SK-N-SH (cell line): ENCODE data around the gene PLXNA4. TPM values are rescaled to one million over a fixed set of nuclear protein-coding genes. Genes with fewer than 3 reads are reported as not detected.

Experiments used
- CTCF ChIA-PET: fragments of 300-600, 350-600 bp; formaldehyde crosslinking; extraction: SDS; loops from one replicate; lab custom pipeline; 2021; lab: Yijun Ruan, JAX
- POLR2A ChIA-PET: fragments of 350-600 bp; sonication (Branson Sonifier 250); formaldehyde crosslinking; extraction: SDS; loops from one replicate; lab custom pipeline; 2020; ENCODE audit warnings: antibody characterized with exemption, inconsistent platforms; lab: Yijun Ruan, JAX
- DNase-seq: peaks from one replicate; pipeline ENCODE4 v3.0.0; 2012
- H2AFZ ChIP-seq: fragments of 200-600 bp; sonication (generic); 2 replicates; pipeline ENCODE4 v1.8.1; 2016; ENCODE audit warnings: antibody characterized with exemption, mild to moderate bottlenecking, low read depth
- H3F3A ChIP-seq: fragments of 200-600 bp; sonication (generic); replicated peaks from 2 replicates; pipeline ENCODE3; 2016; ENCODE audit warnings: antibody characterized with exemption, mild to moderate bottlenecking; ENCODE audit not compliant: insufficient read depth
- H3K27ac ChIP-seq, 2 experiments: fragments of 200-500 bp in 1 of 2; fragments of 200-600 bp in 1 of 2; sonication (Bioruptor generic) in 1 of 2; sonication (generic), shearing (Covaris generic) in 1 of 2; 2 replicates each; pipeline versions ENCODE4 v1.5.1 to v1.6.1; 2014 to 2016; ENCODE audit warnings: low read depth in 2 of 2, inconsistent platforms in 1 of 2, low read length in 1 of 2, mild to moderate bottlenecking in 1 of 2, mixed read lengths in 1 of 2
- H3K27me3 ChIP-seq: fragments of 200-600 bp; sonication (generic), shearing (Covaris generic); 2 replicates; pipeline ENCODE4 v1.6.1; 2016; ENCODE audit warnings: mixed run types; ENCODE audit not compliant: insufficient read depth
- H3K36me3 ChIP-seq, 2 experiments: fragments of 200-500 bp in 1 of 2; fragments of 200-600 bp in 1 of 2; sonication (Bioruptor generic) in 1 of 2; sonication (generic) in 1 of 2; replicated peaks in 1 of 2; 2 replicates each; pipeline versions ENCODE3 to v1.5.1; 2014 to 2016; ENCODE audit warnings: low read length in 1 of 2, mild to moderate bottlenecking in 1 of 2; ENCODE audit not compliant: insufficient read depth in 2 of 2, control insufficient read depth in 1 of 2
- H3K4me1 ChIP-seq, 2 experiments: fragments of 200-500 bp in 1 of 2; fragments of 200-600 bp in 1 of 2; sonication (Bioruptor generic) in 1 of 2; sonication (generic), shearing (Covaris generic) in 1 of 2; 2 replicates each; pipeline versions ENCODE4 v1.5.1 to v1.6.1; 2014 to 2016; ENCODE audit warnings: low read depth in 1 of 2, low read length in 1 of 2, mixed run types in 1 of 2; ENCODE audit not compliant: insufficient read depth in 2 of 2, control insufficient read depth in 1 of 2
- H3K4me2 ChIP-seq: fragments of 200-600 bp; sonication (generic), shearing (Covaris generic); 2 replicates; pipeline ENCODE4 v1.6.1; 2017; ENCODE audit warnings: mixed run types
- H3K4me3 ChIP-seq, 2 experiments: fragments of 200-500 bp in 1 of 2; fragments of 200-600 bp in 1 of 2; sonication (Bioruptor generic) in 1 of 2; sonication (generic), shearing (Covaris generic) in 1 of 2; 2 replicates each; pipeline versions ENCODE4 v1.5.1 to v1.8.1; 2014 to 2016; ENCODE audit warnings: low read depth in 2 of 2, inconsistent platforms in 1 of 2, low read length in 1 of 2, mild to moderate bottlenecking in 1 of 2, mixed read lengths in 1 of 2, moderate library complexity in 1 of 2
- H3K79me2 ChIP-seq: fragments of 200-600 bp; sonication (generic); 2 replicates; pipeline ENCODE4 v1.8.1; 2017; ENCODE audit warnings: mild to moderate bottlenecking; ENCODE audit not compliant: insufficient read depth
- H3K9ac ChIP-seq: fragments of 200-600 bp; sonication (generic); 2 replicates; pipeline ENCODE4 v1.6.1; 2017; ENCODE audit warnings: mixed run types
- H3K9me2 ChIP-seq: fragments of 200-600 bp; sonication (generic); 2 replicates; pipeline ENCODE4 v1.6.1; 2017; ENCODE audit warnings: mixed run types
- H3K9me3 ChIP-seq: fragments of 200-600 bp; sonication (generic); 2 replicates; pipeline ENCODE4 v1.6.1; 2017; ENCODE audit warnings: mixed run types, mild to moderate bottlenecking, moderate library complexity
- H4K20me1 ChIP-seq: fragments of 200-600 bp; sonication (generic); 2 replicates; pipeline ENCODE4 v1.6.1; 2017; ENCODE audit warnings: mild to moderate bottlenecking, mixed run types; ENCODE audit not compliant: insufficient read depth
- ELF1 ChIP-seq: IDR thresholded peaks from 2 replicates; pipeline ENCODE4 v1.4.0; 2012
- EP300 ChIP-seq, 2 experiments: IDR thresholded peaks; 2 replicates each; pipeline versions ENCODE4 v1.4.0 to v1.6.1; 2012; ENCODE audit warnings: borderline replicate concordance in 1 of 2, low read depth in 1 of 2, low read length in 1 of 2
- FOSL2 ChIP-seq: IDR thresholded peaks from 2 replicates; pipeline ENCODE4 v1.4.0; 2012; ENCODE audit warnings: low read depth, mild to moderate bottlenecking, moderate library complexity, borderline replicate concordance
- FOXJ3 ChIP-seq: sonication (generic); formaldehyde crosslinking; IDR thresholded peaks from 2 replicates; pipeline ENCODE4 v1.5.1; 2020; ENCODE audit warnings: mild to moderate bottlenecking, missing genetic modification reagents
- GABPA ChIP-seq: IDR thresholded peaks from 2 replicates; pipeline ENCODE4 v1.4.0; 2012; ENCODE audit warnings: low read depth, mild to moderate bottlenecking
- GATA2 ChIP-seq: sonication (generic); formaldehyde crosslinking; IDR thresholded peaks from 2 replicates; pipeline ENCODE4 v1.5.0; 2020; ENCODE audit warnings: mild to moderate bottlenecking, missing genetic modification reagents
- MEF2A ChIP-seq: IDR thresholded peaks from 2 replicates; pipeline ENCODE4 v1.4.0; 2012; ENCODE audit warnings: low read depth, borderline replicate concordance
- MXI1 ChIP-seq: IDR thresholded peaks from 2 replicates; pipeline ENCODE4 v1.6.1; 2012; ENCODE audit warnings: mild to moderate bottlenecking, low read depth, low read length, improper control_type of control experiment
- NRF1 ChIP-seq: IDR thresholded peaks from 2 replicates; pipeline ENCODE4 v1.6.1; 2012; ENCODE audit warnings: low read depth, mild to moderate bottlenecking, low read length
- RAD21 ChIP-seq: IDR thresholded peaks from 2 replicates; pipeline ENCODE4 v1.6.1; 2012; ENCODE audit warnings: mild to moderate bottlenecking, low read length
- RXRA ChIP-seq: IDR thresholded peaks from 2 replicates; pipeline ENCODE4 v1.4.0; 2012; ENCODE audit warnings: low read depth, mild to moderate bottlenecking, borderline replicate concordance
- SIN3A ChIP-seq: IDR thresholded peaks from 2 replicates; pipeline ENCODE4 v1.6.1; 2012; ENCODE audit warnings: low read depth, mild to moderate bottlenecking, low read length, moderate library complexity, borderline replicate concordance
- SMC3 ChIP-seq: IDR thresholded peaks from 2 replicates; pipeline ENCODE4 v1.6.1; 2012; ENCODE audit warnings: low read depth, low read length, improper control_type of control experiment
- TAF1 ChIP-seq: IDR thresholded peaks from 2 replicates; pipeline ENCODE4 v1.6.1; 2012; ENCODE audit warnings: low read depth, mild to moderate bottlenecking, low read length, moderate library complexity, borderline replicate concordance
- TCF12 ChIP-seq: IDR thresholded peaks from 2 replicates; pipeline ENCODE4 v1.4.0; 2012
- WGBS: methylation state at CpG from one replicate; pipeline ENCODE4 v1.1.6; 2017; ENCODE audit warnings: low lambda C conversion rate; 5-methylcytosine and 5-hydroxymethylcytosine counted together
- polyA plus RNA-seq, 3 experiments: library from polyadenylated mRNA; depleted of rRNA; stranded (reverse); fragments of >200 nt; gene quantifications; 2 replicates each; pipeline ENCODE4 v1.2.3, GENCODE V29; 2012
- TF ChIP-seq, protein P1 (sequence below): fragments of 150-350 bp; IDR thresholded peaks from 2 replicates; pipeline ENCODE4 v1.6.1; 2017; ENCODE audit warnings: antibody characterized with exemption, low read length, low read depth, borderline replicate concordance
- TF ChIP-seq, protein P2 (sequence below): fragments of 150-350 bp; IDR thresholded peaks from 2 replicates; pipeline ENCODE4 v1.6.1; 2016; ENCODE audit warnings: mild to moderate bottlenecking, low read depth, low read length
- TF ChIP-seq, protein P3 (sequence below): IDR thresholded peaks from 2 replicates; pipeline ENCODE4 v1.4.0; 2012; ENCODE audit warnings: low read depth, borderline replicate concordance
- TF ChIP-seq, protein P4 (sequence below): IDR thresholded peaks from 2 replicates; pipeline ENCODE4 v1.4.0; 2012; ENCODE audit warnings: low read depth, borderline replicate concordance
- TF ChIP-seq, protein P5 (sequence below): IDR thresholded peaks from 2 replicates; pipeline ENCODE4 v1.4.0; 2012; ENCODE audit warnings: low read depth

The PLXNA4 gene
- polyA plus RNA-seq, 1 of the 3 experiments (the other 2 are of a cell fraction) = 2.4 TPM

DNA sequence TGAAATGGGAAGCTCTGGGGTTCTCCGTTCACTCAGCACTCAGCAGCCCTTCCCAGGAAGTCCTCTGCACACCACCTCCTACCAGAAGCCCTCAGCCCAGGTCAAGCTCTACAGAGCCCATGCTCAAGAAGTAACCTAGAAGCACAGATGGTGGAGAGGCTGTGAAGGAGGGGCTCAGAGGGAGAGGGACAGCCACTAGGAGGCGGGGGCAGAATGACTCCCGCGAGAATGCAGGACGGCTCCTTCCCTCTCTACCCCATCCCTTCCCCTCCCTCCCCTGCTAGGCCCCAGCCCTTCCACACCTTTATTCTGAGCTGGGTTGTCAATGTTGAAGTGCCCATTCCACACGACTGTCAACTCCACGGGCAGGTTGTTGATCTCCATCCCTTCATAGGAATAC is 373.2 kb downstream of the PLXNA4 start:
- Histone ChIP-seq H3K36me3 (no peaks in the 10 kb centered on the region), H3F3A (no peaks in the 10 kb centered on the region), H3K27me3 (no peaks in the 10 kb centered on the region), H3K4me3 (no peak overlapping the region), H3K9ac (no peak overlapping the region), H3K79me2 (no peaks in the 10 kb centered on the region), H4K20me1 (no peaks in the 10 kb centered on the region), H3K9me3 (no peaks in the 10 kb centered on the region), H3K4me1 (peaks cover 0 to 10% of the 10 kb centered on the region in 2 experiments; a peak in 1 of 4 replicates), H3K4me2 (no peak overlapping the region), H3K9me2 (no peaks in the 10 kb centered on the region), H2AFZ (no peak overlapping the region), H3K27ac (no peak overlapping the region)
- no peak for TF ChIP-seq EP300 (IDR thresholded peaks at IDR 0.05; ENCODE audit: borderline replicate concordance in 1 of 2, low read depth in 1 of 2, low read length in 1 of 2)
- no peak for TF ChIP-seq NRF1
- no peak for TF ChIP-seq FOSL2
- TF ChIP-seq GABPA = no peak
- TF ChIP-seq ELF1 = no peak
- TF ChIP-seq, protein P1, sequence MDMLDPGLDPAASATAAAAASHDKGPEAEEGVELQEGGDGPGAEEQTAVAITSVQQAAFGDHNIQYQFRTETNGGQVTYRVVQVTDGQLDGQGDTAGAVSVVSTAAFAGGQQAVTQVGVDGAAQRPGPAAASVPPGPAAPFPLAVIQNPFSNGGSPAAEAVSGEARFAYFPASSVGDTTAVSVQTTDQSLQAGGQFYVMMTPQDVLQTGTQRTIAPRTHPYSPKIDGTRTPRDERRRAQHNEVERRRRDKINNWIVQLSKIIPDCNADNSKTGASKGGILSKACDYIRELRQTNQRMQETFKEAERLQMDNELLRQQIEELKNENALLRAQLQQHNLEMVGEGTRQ = no peak
- TF ChIP-seq MEF2A = no peak
- no peak for TF ChIP-seq FOXJ3
- TF ChIP-seq TAF1 = no peak
- TF ChIP-seq SIN3A = no peak
- TF ChIP-seq TCF12 = no peak
- ChIA-PET CTCF (no interaction called here), POLR2A (no interaction called here)
- no peak for DNase-seq
- 91% methylated on average over 7 of the region's 7 CpGs for WGBS

DNA sequence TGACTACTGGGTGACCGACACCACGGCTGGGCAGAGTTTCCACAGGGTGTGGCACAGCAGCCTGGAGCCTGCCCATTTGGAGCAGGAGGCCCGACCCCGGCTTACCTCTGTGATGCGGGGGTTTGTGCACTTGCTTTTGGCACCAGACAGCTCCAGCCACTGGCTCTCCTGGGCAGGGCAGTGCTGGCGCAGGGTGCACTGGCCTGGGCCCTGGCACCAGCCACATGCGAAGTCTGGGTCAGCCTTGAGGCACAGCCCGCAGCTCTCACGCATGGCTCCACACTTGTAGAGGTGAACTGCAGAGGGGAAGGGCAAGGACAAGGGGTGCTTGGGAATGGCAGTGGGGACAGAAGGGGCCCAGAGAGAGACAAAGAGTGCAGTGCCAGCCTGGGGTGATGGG is 373.7 kb downstream of the PLXNA4 start:
- no peak overlapping the region for H3K4me3 ChIP-seq
- H3K4me2 ChIP-seq = no peak overlapping the region
- H3K27me3 ChIP-seq = no peaks in the 10 kb centered on the region
- H3K27ac ChIP-seq = no peak overlapping the region
- no peak for DNase-seq
- H2AFZ ChIP-seq = no peak overlapping the region
- H4K20me1 ChIP-seq = no peaks in the 10 kb centered on the region
- H3K9me2 ChIP-seq = no peaks in the 10 kb centered on the region
- CTCF ChIA-PET = interaction anchor here (0.9 to 1.2 kb wide), 2 partner anchors 9 to 257 kb away, joined by 3 read pairs; no protein-coding TSS in a partner anchor
- WGBS = 93% methylated on average over 6 of the region's 9 CpGs
- H3K79me2 ChIP-seq = no peaks in the 10 kb centered on the region
- no peak for TF ChIP-seq RXRA
- no peak for TF ChIP-seq GATA2
- no peak for TF ChIP-seq SIN3A
- TF ChIP-seq TCF12 = no peak
- no peak for TF ChIP-seq MXI1
- TF ChIP-seq SMC3 = no peak
- TF ChIP-seq, protein P2, sequence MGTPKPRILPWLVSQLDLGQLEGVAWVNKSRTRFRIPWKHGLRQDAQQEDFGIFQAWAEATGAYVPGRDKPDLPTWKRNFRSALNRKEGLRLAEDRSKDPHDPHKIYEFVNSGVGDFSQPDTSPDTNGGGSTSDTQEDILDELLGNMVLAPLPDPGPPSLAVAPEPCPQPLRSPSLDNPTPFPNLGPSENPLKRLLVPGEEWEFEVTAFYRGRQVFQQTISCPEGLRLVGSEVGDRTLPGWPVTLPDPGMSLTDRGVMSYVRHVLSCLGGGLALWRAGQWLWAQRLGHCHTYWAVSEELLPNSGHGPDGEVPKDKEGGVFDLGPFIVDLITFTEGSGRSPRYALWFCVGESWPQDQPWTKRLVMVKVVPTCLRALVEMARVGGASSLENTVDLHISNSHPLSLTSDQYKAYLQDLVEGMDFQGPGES = no peak
- TF ChIP-seq, protein P3, sequence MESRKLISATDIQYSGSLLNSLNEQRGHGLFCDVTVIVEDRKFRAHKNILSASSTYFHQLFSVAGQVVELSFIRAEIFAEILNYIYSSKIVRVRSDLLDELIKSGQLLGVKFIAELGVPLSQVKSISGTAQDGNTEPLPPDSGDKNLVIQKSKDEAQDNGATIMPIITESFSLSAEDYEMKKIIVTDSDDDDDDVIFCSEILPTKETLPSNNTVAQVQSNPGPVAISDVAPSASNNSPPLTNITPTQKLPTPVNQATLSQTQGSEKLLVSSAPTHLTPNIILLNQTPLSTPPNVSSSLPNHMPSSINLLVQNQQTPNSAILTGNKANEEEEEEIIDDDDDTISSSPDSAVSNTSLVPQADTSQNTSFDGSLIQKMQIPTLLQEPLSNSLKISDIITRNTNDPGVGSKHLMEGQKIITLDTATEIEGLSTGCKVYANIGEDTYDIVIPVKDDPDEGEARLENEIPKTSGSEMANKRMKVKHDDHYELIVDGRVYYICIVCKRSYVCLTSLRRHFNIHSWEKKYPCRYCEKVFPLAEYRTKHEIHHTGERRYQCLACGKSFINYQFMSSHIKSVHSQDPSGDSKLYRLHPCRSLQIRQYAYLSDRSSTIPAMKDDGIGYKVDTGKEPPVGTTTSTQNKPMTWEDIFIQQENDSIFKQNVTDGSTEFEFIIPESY = no peak
- TF ChIP-seq, protein P4, sequence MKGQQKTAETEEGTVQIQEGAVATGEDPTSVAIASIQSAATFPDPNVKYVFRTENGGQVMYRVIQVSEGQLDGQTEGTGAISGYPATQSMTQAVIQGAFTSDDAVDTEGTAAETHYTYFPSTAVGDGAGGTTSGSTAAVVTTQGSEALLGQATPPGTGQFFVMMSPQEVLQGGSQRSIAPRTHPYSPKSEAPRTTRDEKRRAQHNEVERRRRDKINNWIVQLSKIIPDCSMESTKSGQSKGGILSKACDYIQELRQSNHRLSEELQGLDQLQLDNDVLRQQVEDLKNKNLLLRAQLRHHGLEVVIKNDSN = no peak
- no peak for TF ChIP-seq RAD21
- TF ChIP-seq, protein P5, sequence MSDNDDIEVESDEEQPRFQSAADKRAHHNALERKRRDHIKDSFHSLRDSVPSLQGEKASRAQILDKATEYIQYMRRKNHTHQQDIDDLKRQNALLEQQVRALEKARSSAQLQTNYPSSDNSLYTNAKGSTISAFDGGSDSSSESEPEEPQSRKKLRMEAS = no peak
- H3K9ac ChIP-seq = no peak overlapping the region
- H3K36me3 ChIP-seq = no peaks in the 10 kb centered on the region
- POLR2A ChIA-PET = no interaction called here
- H3F3A ChIP-seq = no peaks in the 10 kb centered on the region
- peaks cover 0 to 10% of the 10 kb centered on the region in 2 experiments; a peak in 1 of 4 replicates for H3K4me1 ChIP-seq
- H3K9me3 ChIP-seq = no peaks in the 10 kb centered on the region
